Left lung (tissue), 10 donors: ENCODE data around the gene RERE. TPM values are rescaled to one million over a fixed set of nuclear protein-coding genes. Genes with fewer than 3 reads are reported as not detected.

Source experiments
- ATAC-seq: fragments of 200-7000 bp; cut with Tn5 transposase; one replicate; pipeline ENCODE4 v1.9.1; 2020; ENCODE audit warnings: moderate library complexity
- DNase-seq, 4 donors: peaks; one replicate each; pipeline ENCODE4 v3.0.0-alpha.2; 2013 to 2020
- H3K27ac ChIP-seq, 2 donors: fragments of 200-600 bp; sonication (generic) in 1 of 2; one replicate each; pipeline versions ENCODE4 v1.5.0 to v1.8.0; 2020 to 2021
- H3K27me3 ChIP-seq, 2 donors: fragments of 200-600 bp; sonication (generic) in 1 of 2; one replicate each; pipeline versions ENCODE4 v1.5.0 to v1.8.0; 2020 to 2021
- H3K36me3 ChIP-seq, 2 donors: fragments of 200-600 bp; sonication (generic) in 1 of 2; one replicate each; pipeline versions ENCODE4 v1.5.0 to v1.8.0; 2020 to 2021
- H3K4me1 ChIP-seq, 2 donors: fragments of 200-600 bp; one replicate each; pipeline ENCODE4 v1.8.0; 2021
- H3K4me3 ChIP-seq, 2 donors: fragments of 200-600 bp; sonication (generic) in 1 of 2; one replicate each; pipeline versions ENCODE4 v1.5.0 to v1.8.0; 2020 to 2021; ENCODE audit warnings: mild to moderate bottlenecking in 1 of 2
- H3K9me3 ChIP-seq, 2 donors: fragments of 200-600 bp; sonication (generic) in 1 of 2; one replicate each; pipeline versions ENCODE4 v1.5.0 to v1.8.0; 2020 to 2021
- intact Hi-C, 2 donors: fragments of 100-400 bp; cut with DNase I; formaldehyde crosslinking; loops; one replicate each; pipeline versions ENCODE4 v1.11.2 to v1.14.2; 2022
- polyA plus RNA-seq, 6 donors: library from polyadenylated mRNA; unstranded; fragments of 120-200 nt; gene quantifications; one replicate each; pipeline ENCODE4 v1.2.1, GENCODE V29; 2013; ENCODE audit not compliant: insufficient read length in 6 of 6
- total RNA-seq, 2 donors: library from RNA; stranded (reverse); fragmentation: NEBNext Ultra II Directional; extraction: Animal tissue kit (Norgen Biotek cat#: 25700); gene quantifications; one replicate each; pipeline ENCODE4 v1.2.1, GENCODE V29; 2021
- TF ChIP-seq, protein P1 (sequence below), 2 donors: fragments of 200-600 bp; sonication (generic) in 1 of 2; IDR thresholded peaks; one replicate each; pipeline versions ENCODE4 v1.5.0 to v1.8.0; 2021; ENCODE audit warnings: antibody characterized with exemption in 2 of 2
- donor health status: DM: no; HTN: yes; CAD: no.
- donor health status: DM: no; HTN: no; CAD: no.

Gene RERE
- total and polyA plus RNA-seq, 8 donors, result 73.3 to 135 (median 130) TPM

GRCh38 chr1:8473121-8473875 is 344.1 kb downstream of the RERE start:
- no peaks in the 10 kb centered on the region for H3K9me3 ChIP-seq
- ATAC-seq (no peak), DNase-seq (no peak)
- intact Hi-C loops, result no loop called here
- H3K27me3 ChIP-seq, result no peaks in the 10 kb centered on the region
- no peak overlapping the region for H3K27ac ChIP-seq
- H3K4me1 ChIP-seq, result peaks cover 0 to 29% of the 10 kb centered on the region in 2 donors
- no peak overlapping the region for H3K4me3 ChIP-seq
- H3K36me3 ChIP-seq, result no peaks in the 10 kb centered on the region
- TF ChIP-seq, protein P1, sequence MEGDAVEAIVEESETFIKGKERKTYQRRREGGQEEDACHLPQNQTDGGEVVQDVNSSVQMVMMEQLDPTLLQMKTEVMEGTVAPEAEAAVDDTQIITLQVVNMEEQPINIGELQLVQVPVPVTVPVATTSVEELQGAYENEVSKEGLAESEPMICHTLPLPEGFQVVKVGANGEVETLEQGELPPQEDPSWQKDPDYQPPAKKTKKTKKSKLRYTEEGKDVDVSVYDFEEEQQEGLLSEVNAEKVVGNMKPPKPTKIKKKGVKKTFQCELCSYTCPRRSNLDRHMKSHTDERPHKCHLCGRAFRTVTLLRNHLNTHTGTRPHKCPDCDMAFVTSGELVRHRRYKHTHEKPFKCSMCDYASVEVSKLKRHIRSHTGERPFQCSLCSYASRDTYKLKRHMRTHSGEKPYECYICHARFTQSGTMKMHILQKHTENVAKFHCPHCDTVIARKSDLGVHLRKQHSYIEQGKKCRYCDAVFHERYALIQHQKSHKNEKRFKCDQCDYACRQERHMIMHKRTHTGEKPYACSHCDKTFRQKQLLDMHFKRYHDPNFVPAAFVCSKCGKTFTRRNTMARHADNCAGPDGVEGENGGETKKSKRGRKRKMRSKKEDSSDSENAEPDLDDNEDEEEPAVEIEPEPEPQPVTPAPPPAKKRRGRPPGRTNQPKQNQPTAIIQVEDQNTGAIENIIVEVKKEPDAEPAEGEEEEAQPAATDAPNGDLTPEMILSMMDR (IDR thresholded peaks at IDR 0.05), result no peak

GRCh38 chr1:8472668-8473067 is 344.8 kb downstream of the RERE start:
- H3K4me3 ChIP-seq, result no peak overlapping the region
- TF ChIP-seq, protein P1 (IDR thresholded peaks at IDR 0.05), result no peak
- no peaks in the 10 kb centered on the region for H3K9me3 ChIP-seq
- intact Hi-C loops, result no loop called here
- peaks cover 0 to 23% of the 10 kb centered on the region in 2 donors for H3K4me1 ChIP-seq
- no peak for DNase-seq
- no peaks in the 10 kb centered on the region for H3K36me3 ChIP-seq
- no peak for ATAC-seq
- H3K27ac ChIP-seq, result no peak overlapping the region
- no peaks in the 10 kb centered on the region for H3K27me3 ChIP-seq

DNA sequence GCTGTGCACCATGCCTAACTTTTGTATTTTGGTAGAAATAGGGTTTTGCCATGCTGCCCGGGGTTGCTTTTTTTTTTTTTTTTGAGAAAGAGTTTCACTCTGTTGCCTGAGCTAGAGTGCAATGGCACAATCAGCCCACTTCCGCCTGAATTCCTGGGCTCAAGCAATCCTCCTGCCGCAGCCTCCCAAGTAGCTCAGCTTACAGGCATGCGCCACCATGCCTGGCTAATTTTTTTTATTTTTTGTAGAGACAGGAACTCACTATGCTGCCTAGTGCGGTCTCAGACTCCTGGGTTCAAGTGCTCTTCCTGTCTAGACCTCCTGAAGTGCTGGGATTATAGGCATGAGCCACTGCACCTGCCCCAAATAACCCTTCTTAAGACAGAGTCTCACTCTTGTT is 346.0 kb downstream of the RERE start:
- no peak overlapping the region for H3K27ac ChIP-seq
- peaks cover 0 to 11% of the 10 kb centered on the region in 2 donors for H3K4me1 ChIP-seq
- no peak for ATAC-seq
- DNase-seq, result no peak
- no peak overlapping the region for H3K4me3 ChIP-seq
- TF ChIP-seq, protein P1 (IDR thresholded peaks at IDR 0.05), result no peak
- intact Hi-C loops, result no loop called here
- no peaks in the 10 kb centered on the region for H3K27me3 ChIP-seq
- H3K9me3 ChIP-seq, result no peaks in the 10 kb centered on the region
- H3K36me3 ChIP-seq, result no peaks in the 10 kb centered on the region

GRCh38 chr1:8468751-8469150 is 348.7 kb downstream of the RERE start:
- Histone ChIP-seq H3K36me3 (no peaks in the 10 kb centered on the region), H3K4me3 (no peak overlapping the region), H3K27ac (no peak overlapping the region), H3K27me3 (no peaks in the 10 kb centered on the region), H3K4me1 (peaks cover 13 to 25% of the 10 kb centered on the region in 2 donors), H3K9me3 (no peaks in the 10 kb centered on the region)
- TF ChIP-seq, protein P1 (IDR thresholded peaks at IDR 0.05), result no peak
- ATAC-seq, result no peak
- no peak for DNase-seq
- intact Hi-C loops, result no loop called here

- Histone ChIP-seq H3K27ac (no peak overlapping the region), H3K36me3 (no peaks in the 10 kb centered on the region), H3K4me1 (peaks cover 26 to 39% of the 10 kb centered on the region in 2 donors), H3K27me3 (no peaks in the 10 kb centered on the region), H3K9me3 (no peaks in the 10 kb centered on the region), H3K4me3 (no peak overlapping the region)
- DNase-seq, result no peak
- TF ChIP-seq, protein P1 (IDR thresholded peaks at IDR 0.05), result no peak
- ATAC-seq, result no peak
- intact Hi-C loops, result no loop called here
These were observed 350.1 kb downstream of the RERE start for GRCh38 chr1:8467308-8467707.
